Fibroblast of skin of abdomen (primary cell): Measurements from ENCODE around the gene NEMP2. TPM values are rescaled to one million over a fixed set of nuclear protein-coding genes. Genes with fewer than 3 reads are reported as not detected.

Experiments
- DNase-seq: peaks from one replicate; pipeline ENCODE4 v3.0.0-alpha.2; 2013
- polyA plus RNA-seq, 2 experiments: library from polyadenylated mRNA; unstranded; fragments of 120-200 nt; gene quantifications; one replicate each; pipeline ENCODE4 v1.2.1, GENCODE V29; 2013; ENCODE audit not compliant: insufficient read length in 2 of 2

Gene NEMP2, protein sequence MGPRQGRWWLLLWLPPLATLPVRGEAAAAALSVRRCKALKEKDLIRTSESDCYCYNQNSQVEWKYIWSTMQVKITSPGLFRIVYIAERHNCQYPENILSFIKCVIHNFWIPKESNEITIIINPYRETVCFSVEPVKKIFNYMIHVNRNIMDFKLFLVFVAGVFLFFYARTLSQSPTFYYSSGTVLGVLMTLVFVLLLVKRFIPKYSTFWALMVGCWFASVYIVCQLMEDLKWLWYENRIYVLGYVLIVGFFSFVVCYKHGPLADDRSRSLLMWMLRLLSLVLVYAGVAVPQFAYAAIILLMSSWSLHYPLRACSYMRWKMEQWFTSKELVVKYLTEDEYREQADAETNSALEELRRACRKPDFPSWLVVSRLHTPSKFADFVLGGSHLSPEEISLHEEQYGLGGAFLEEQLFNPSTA
- polyA plus RNA-seq (2013, experiment 1 of 2; ENCODE audit: insufficient read length), result 6.4 TPM
- polyA plus RNA-seq (2013, experiment 2 of 2; ENCODE audit: insufficient read length), result 6.2 TPM

DNA sequence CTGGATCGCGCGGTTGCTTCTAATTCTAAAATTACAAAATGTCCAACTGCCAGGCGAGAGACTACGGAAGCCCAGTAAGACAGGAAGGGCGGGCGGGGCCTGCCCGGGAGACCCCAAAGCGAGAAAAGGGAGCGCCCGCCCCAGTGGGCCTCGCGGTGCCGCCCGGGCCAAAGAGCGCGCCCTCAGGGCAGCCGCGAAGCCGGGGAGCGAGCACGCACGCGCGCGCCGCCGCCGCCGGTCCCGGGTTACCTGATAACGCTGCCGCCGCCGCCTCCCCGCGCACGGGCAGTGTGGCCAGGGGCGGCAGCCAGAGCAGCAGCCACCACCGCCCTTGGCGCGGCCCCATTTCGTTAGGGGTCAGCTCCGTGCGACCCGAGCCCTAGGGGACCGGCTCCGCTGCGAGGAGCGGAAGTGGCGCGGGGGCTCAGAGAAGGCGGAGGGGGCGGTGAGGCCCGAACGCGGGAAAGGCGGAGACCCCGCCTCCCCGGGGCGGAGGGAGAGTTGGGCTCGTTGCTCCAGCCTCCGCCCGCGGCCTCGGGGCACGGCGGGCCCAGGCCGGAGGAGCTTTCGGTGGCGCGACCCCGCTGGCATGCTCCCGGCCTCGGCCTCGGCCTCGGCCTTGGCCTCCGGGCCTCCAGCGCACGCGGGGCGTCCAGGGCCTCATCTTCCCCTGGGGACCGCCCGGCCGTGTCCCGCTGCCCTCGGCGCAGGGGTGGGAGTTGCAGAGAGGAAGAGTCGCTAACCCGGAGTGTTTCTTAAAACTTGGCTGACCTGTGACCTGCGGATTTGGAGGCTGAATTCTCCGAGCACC is at the start of gene NEMP2:
TSS of gene NEMP2 (minus strand) at position 413 of the 811 bp plus-strand sequence. CDS start at position 346, 67 bp downstream.
- DNase-seq, result peak; percentile 68

DNA sequence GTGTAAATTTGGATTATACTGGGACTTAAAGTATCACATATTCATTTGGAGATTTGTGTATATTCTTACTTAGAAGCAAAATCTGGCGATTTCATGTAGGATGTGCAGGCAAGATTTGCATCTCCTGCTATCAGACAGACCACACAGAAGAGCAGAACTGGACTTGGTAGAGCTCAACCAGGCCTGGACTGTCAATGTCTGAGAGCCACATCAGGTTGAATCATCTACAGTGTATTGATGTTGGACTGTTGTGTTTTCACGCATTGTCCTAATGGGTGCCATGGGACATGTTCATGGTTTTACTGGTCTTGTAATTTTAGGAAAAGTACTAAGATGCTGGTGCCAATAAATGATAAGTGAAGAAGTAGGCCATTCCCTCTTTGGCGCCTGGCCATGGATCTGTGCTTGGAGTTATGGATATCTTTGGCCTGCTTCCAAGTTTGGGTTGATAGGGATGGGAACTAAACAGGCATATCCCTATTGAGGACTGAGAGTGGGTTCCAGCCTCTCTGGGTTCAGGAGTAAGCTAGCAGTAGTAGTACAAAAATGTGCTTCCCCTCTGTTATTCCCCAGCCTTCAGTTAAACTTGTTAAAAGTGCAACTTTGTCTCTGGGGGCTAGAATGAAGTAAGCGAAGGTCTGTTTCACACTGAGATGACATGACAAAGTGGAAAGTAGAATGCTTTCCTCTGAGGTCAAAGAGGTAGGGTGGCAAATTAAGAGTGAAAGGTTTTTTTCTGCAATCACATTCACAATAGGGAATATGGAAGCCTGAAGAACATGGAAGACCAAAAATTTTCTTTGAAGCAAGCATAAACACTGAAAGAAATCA is 49.2 kb upstream of the NEMP2 start:
- DNase-seq, result no peak

DNA sequence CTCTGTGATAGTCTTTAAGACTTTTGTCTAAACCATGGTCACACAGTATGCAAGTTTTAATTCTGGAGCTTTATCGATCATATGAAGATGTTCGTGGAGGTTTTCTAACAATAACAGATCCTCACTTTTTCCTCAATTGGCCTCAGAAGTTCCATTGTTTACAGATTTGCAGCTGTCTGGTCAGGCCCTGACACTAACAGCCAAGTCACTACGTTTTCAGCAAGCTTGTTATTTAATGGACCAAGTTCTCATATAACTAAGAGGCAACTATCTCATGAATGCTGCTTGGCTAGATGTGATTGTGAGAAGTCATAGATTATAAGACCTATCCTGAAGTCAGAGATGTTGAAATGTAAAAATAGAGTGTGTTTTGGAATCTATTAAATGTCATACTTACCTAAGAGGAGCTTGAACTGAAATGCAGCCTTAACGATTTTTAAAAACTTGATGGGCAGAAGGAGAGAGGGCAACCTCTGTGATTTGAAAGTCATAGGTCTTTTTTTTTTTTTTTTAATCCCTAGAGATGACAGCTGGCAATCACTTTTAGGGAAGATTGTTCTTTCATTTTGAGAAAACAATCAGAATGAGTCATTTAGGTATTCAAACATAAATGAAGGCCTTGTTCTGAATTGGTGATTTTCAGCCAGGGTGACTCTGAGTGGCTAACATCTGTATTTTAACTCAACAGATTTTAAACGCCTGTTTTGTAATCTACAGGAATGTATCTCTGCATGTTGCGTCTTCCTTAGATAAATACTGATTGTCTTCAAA is 48.4 kb upstream of the NEMP2 start:
- DNase-seq, result no peak

DNA sequence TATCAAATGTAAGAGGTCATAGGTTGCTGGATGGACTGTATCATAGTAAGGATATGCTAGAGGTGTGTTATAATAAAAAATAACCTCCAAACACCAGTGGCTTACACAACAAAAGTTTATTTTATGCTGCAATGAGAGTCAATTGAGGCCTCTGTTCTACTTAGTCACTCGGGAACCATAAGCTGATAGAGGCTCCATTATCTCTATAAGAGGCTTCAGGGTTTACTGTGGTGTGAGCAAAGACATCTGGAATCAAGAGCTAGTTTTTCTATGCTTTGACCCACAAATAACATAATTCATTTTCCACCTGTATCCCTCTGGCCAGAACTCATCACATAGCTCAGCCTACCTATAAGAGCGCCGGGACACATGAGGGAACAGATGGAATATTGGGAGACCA is 47.5 kb upstream of the NEMP2 start:
- DNase-seq, result no peak

DNA sequence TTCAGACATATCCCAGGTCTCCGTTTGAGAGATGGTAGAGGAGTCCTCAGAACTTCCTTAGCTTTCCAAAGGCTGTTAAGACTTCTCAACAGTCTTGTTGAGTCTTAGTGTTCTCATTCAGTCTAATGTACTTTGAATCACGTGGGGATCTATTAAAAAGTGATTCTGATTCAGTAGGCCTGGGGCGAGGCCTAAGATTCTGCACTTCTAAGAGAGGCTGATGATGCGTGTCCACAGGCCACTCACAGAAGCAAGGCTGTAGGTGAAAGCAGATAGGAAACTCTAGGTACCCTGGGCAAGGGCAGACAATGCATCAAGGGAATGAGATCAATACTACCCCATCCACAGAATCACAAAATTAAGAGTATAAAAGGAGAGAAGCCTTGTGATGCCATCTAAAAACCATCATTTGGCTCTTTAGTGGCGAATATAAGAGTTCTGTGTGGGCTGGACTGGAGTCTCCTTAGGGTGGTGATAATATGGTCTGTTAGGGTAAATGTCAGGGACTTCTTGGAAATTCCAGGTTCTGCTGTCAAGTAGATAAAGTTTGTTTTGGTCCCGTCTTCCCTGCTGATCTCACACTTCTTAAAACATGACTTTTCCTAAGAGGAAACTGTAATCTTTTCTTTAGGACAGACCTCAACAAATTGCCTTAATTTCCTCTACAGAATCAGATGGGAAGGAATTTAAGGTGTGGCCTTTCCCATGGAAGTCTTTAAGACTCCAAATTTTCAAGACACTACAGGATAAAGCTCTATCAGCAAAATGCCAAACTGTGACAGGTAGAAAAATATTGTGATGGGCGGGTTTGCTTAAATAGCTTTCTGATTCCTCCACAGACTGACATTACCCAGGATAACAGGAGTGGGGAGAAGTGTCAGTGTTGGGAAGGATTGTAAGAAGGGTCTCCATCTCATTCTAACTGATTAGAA is 45.7 kb upstream of the NEMP2 start:
- DNase-seq, result no peak

DNA sequence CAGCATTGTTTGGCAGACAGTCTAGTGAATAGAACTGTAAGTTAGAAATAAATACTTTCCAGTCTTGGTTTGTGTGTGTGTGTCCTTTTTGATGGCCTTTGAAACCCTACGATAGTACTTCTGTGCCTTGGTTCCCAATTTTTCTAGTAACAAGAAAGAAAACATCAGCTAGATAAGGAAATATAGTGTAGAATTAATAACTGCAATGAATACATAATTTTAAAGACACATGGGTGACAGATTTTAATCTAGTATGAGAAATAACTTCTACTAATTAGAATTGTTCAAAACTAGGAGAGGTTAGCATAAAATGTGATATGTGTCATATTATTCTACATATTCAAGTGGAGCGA is 44.5 kb upstream of the NEMP2 start:
- no peak for DNase-seq

DNA sequence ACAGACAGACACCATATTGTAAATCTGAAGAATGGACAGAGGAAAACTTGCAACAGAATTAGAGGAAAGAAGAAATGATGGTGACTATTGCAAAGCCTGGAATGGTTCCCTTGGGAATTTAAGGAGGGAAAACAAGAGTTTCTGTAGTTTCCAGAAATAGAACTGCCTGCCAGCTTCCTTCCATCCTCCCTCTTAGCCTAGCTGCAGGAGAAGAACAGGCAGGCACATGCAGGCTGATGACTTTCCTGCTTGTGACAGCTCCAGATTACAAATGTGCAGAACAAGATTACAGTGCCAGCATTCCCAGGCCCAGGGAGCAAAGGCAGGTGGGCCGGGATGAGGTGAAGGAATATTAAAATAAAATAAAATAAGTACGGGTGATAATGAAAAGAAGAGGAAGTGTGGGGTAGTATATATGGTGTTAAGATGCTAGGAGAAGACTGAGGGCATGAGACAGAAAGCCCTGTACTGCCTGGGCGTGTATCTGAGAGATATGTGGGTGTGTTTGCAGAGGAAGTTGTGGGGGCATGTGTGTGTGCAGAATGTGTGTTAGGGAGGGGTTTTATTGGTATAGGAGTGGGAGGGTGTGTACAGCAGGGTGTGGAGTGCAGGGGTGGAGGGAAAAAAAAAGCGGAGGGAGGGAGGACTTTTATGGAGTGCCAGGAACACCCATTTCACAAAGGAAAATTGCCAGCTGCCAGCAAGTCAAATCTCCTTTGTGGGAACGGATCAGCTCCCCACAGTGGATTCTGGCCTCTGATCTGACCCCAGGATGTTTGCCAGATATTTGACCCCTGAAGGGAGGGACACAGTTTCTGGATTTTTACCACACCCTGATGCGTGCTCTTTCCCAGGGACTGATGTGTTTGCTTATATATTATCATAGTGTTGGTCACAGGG is 43.9 kb upstream of the NEMP2 start:
- peak; percentile 10 for DNase-seq

DNA sequence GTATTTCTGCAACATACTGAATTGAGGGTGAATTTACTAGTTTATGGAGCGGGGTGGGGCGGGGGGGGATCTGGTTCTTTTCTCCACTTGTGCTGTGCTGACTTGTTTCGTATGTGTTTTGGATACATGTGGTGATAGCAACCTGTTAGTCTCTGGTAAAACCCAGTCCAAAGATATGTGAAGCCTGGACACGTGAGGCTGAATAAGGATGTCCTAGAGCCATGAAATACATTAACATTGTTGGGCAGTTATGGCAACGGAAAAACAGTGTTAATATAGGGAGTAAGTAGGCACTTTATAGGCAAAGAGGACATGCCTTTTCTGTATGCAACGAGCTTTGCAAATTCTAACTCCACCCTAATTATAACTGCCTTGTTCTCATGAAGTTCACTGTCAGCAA is 42.1 kb upstream of the NEMP2 start:
- no peak for DNase-seq

DNA sequence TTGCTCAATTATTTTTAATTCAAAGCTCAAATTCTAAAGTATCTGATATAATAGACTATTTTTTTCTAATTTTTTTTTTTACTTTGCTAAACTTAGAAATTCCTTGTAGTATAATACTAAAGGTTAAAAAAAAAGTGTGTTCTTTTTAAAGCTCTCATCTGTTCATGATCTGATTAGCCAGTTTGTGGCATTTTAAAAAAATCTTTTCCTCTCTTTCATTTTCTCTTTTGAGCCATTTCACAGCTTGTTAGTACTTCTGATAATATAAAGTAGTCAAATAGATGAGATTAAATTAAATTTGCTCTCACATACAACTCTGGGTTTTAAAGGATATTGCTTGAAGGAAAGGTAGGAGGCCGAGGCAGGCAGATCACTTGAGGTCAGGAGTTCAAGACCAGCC is 40.7 kb upstream of the NEMP2 start:
- no peak for DNase-seq

DNA sequence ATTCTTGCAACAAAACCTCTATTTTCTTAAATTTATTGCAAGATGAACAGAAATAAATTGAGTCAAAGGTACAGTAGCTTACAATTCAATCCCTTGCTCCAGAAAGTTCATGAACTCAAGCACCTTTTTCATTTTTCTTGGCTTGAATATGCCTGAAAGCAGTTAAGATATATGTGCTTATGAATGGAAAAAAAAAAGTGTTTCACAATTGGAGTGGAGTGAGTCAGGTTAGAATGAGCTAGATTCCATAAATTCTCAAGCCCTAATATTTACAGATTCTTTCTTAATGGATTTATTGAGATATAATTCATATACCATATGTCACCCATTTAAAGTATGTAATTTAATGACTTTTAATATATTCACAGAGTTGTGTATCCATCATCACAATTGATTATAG is 39.6 kb upstream of the NEMP2 start:
- peak; percentile 68 for DNase-seq

DNA sequence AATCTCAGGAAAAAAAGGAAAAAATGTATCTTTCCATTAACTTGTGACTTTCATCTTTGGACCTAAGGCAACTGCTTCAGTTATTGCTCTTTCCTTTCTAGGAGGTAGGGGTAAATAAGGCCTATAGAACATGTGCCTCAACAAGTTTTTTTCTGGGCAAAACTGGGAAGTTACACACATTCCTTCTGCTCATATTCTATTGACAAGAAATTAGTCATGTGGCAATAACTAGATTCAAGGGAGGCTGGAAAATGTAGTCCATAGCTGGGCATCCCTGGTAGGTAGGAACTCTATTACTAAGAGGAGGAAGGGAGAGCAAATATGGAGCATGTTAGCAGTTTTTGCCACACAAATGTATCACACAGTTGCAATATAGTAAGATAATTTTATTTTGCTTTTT is 37.7 kb upstream of the NEMP2 start:
- no peak for DNase-seq

DNA sequence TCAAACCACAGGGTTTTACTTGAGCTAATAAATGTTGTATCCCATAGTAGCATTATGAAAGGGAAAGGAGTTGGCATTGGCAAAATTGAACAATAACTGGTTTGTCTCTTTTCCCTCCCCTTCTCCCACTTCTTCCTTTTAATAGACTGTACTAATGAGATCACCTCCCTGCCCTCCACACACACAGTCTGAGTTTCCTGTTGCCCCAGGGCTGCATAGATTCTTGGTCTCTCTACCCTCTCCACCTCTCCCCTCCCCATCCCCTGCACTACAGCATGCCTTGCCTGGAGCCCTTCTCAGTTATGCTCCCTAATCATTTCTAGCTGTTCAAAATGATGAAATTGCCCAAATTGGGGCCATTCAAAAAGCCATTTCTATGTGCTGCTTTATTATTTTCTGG is 37.2 kb upstream of the NEMP2 start:
- no peak for DNase-seq

DNA sequence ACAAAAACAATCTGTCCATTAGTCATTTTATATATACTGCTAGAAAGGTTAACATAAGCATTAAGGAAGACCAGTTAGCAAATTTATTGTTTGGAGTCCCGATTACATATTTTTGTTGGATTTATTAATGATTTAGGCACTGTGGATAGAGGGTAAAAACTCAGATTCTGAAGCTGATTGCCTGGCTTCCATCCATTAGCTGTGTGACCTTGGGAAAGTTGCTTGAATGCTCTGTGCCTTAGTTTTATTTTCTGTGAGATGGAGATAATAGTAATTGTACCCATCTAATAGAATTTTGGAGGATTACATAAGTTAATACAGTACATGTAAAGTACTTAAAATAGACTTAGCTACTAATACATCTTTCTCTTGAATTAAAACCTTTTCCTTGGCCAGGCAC is 36.3 kb upstream of the NEMP2 start:
- DNase-seq, result no peak

DNA sequence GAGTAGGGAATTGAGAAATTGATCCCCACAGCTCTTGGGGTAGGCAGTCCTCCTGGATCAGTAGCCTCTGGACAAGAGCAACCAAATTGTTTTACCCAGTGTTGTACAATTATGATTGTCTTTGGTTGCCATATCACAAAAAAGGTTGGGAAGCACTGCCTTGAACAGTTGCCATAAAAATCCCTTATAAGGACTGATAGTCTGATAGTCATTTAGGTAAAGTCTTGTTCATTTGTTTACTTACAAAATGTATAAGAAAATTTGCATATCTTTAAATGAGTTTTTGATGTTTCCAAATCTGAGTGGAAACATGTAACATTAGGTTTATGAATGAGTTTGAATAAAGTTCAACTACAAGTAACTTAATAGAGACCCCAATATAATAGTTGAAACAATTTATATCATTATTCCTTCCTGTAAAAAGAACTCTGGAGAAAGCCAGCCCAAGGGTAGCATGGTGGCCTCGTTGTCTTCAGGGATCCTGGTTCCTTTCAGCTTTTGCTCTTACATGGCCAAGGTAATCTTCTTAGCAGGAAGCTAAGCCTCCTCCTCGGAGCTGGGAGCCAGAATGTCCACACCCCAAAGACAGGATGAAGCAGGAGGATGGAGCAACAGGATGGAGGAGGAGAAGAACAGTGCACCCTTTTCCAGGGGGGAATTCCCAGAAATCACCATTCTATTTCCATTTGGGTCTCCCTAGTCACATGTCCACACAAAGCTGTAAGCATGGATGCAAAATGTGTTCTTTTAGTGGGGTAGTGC is 35.7 kb upstream of the NEMP2 start:
- DNase-seq, result no peak

DNA sequence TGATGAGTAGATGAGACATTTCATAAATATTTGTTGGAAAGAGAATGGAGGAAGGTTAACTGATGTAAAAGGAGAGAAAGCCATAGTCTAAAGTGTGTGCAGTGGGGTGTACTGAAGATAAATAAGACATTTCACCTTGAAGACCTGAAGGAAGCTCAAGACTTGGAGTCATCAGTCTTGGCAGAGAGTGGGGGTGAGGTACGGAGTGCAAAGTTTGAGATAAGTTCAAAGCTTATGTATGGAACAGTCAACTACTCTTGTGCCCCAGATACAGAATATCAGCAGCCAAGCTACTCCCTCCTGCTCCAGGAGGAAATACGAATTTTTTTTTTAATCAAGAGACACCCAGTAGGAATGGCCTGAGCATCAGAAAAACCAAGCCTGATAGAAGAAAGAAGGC is 30.3 kb upstream of the NEMP2 start:
- DNase-seq, result no peak

DNA sequence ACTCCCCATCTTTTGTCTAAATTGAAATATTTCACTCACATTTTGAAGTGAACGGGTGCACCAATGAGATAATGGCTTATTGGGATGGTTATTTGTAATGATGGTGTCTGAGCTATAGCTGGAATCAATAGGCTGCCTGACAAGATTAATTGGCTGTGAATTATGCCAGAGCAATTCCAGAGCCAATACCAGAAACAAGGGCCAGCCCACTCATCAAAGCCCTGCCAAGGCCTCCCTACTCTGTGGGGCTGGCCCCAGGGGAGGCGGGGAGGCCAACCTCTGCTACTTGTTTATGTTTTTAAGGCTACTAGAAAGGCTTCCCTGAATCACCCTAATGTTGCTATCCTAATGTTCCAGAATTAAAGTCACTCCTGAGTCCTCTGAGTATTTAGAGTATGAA is 29.1 kb upstream of the NEMP2 start:
- DNase-seq, result no peak

DNA sequence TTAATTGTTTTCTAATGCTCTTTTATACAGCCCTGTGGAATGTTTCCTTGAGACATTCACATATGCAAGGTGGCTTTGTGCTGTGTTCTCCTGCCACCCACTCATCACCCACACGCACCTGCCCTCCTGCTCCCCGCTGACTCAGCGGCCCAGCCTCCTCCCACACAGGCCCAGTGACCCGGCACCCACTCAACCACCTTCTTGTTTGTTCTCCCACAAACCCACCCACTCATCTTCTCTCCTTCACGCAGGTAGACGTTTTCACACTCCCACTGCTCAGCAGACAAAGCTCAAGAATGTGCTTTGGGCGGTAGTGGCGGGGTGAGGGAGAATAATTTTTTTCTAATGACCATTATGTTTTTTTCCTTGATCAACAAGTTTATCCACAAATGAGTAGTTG is 28.6 kb upstream of the NEMP2 start:
- DNase-seq, result no peak

DNA sequence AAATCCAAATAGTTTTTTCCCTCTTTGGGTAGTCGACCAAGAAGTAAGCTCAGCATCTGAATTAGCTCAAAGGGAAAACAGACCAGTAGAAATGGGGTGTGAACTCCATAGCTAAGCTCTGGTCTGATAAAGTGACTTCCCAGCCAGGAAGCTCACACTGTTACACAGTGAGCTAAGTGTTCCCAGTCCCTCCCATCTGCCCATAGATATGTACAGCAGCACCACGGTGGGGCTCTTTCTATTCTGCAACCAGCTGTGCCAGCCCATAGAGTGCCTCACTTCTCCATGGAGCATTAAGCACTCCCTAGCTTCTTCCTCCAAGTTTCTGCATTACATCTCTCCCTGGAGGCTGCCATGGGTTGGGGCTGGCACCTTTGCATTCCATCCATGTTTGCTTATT is 27.6 kb upstream of the NEMP2 start:
- DNase-seq, result no peak

DNA sequence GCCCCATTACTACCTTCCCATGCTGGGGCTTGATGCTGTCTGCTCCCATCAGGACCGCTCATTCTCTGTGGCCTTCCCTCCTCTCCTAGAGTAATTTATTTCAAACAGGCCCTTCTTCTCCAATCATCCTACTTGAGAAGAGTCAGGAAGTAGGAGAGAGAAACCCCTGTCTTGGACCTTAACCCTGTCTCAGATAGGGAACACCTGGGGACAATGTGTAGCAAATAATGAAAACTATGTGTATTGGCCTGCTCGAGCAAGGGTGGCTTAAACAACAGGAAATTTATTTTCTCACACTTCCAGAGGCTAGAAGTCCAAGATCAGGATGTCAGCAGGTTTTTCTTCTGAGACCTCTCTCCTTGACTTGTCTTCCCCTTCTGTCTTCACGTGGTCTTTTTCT is 26.6 kb upstream of the NEMP2 start:
- no peak for DNase-seq
